ENCODE results near the gene SNX15.

Gene SNX15

DNA sequence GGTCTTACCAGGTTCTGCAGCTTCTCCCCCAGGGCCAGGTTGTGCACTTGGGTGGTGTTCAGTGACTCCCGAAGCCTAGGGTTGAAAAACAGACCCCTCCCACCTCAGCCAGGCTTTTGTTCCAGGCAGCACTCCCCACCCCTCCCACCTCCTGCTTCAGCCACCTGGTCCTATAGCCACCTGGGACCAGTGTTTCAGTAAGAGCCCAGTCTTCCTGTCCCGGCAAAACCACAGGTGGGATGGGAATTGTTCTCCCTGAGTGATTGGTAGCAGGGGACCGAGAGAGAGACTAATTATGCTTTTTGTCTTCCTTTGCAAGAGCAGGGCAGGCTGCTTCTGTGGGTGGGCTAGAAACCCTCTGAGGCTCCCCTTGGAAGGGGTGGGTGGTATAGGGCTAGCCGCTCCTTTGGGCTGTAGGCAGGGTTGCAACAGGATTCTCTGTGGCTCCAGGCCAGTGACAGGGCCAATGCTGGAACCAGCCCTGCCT lies 39.6 kb downstream of the SNX15 start:
- Histone ChIP-seq H3K9me3 (ENCODE audit: control insufficient read depth, insufficient read depth, low read length) (no peaks in the 10 kb centered on the region), H3K9ac (ENCODE audit: low read depth, low read length) (no peak overlapping the region), H3K27ac (ENCODE audit: low read depth, low read length) (peak overlapping the region; percentile 69), H3K4me1 (ENCODE audit: control insufficient read depth, insufficient read depth, low read length) (peaks cover 6% of the 10 kb centered on the region; the same call in 1 of the 2 replicates), H3K36me3 (ENCODE audit: control insufficient read depth, insufficient read depth, low read length) (no peaks in the 10 kb centered on the region), H3K27me3 (ENCODE audit: control insufficient read depth, insufficient read depth, low read length) (no peaks in the 10 kb centered on the region), H3K4me3 (ENCODE audit: low read depth, low read length) (no peak overlapping the region; the same call in 1 of the 2 replicates)

DNA sequence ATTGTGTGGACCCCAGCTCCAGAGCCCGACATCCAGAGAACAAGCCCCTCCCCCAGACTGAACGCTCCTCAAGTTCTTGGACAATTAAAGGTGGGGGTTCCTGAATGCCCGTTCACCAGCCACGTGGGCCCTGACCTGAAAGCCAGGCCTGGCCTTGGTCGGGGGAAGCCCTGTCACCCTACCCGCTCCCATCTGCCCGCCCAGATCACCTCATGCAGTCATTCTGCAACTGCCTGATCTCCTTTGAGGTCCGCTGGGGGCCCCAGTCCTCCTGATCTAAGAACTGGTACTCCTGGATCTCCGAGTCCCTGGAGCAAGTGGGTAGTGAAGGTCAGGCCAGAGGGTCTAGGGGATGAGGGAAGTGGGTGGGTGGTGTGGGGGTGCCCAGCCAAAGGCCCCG lies 40.2 kb downstream of the SNX15 start:
- Histone ChIP-seq H3K36me3 (ENCODE audit: control insufficient read depth, insufficient read depth, low read length) (no peaks in the 10 kb centered on the region), H3K4me1 (ENCODE audit: control insufficient read depth, insufficient read depth, low read length) (peaks cover 6% of the 10 kb centered on the region; the same call in 1 of the 2 replicates), H3K9ac (ENCODE audit: low read depth, low read length) (no peak overlapping the region), H3K27ac (ENCODE audit: low read depth, low read length) (peak overlapping the region; percentile 69), H3K4me3 (ENCODE audit: low read depth, low read length) (no peak overlapping the region), H3K9me3 (ENCODE audit: control insufficient read depth, insufficient read depth, low read length) (no peaks in the 10 kb centered on the region), H3K27me3 (ENCODE audit: control insufficient read depth, insufficient read depth, low read length) (no peaks in the 10 kb centered on the region)

- Histone ChIP-seq H3K9ac (ENCODE audit: low read depth, low read length) (no peak overlapping the region), H3K36me3 (ENCODE audit: control insufficient read depth, insufficient read depth, low read length) (no peaks in the 10 kb centered on the region), H3K27ac (ENCODE audit: low read depth, low read length) (no peak overlapping the region), H3K4me1 (ENCODE audit: control insufficient read depth, insufficient read depth, low read length) (peaks cover 6% of the 10 kb centered on the region; the same call in 1 of the 2 replicates), H3K4me3 (ENCODE audit: low read depth, low read length) (no peak overlapping the region), H3K27me3 (ENCODE audit: control insufficient read depth, insufficient read depth, low read length) (no peaks in the 10 kb centered on the region), H3K9me3 (ENCODE audit: control insufficient read depth, insufficient read depth, low read length) (no peaks in the 10 kb centered on the region)
These were observed 42.0 kb downstream of the SNX15 start for GRCh38 chr11:65069217-65069616.

- no peak overlapping the region for H3K9ac ChIP-seq (ENCODE audit: low read depth, low read length)
- H3K27me3 ChIP-seq (ENCODE audit: control insufficient read depth, insufficient read depth, low read length): no peaks in the 10 kb centered on the region
- H3K27ac ChIP-seq (ENCODE audit: low read depth, low read length): no peak overlapping the region
- H3K4me3 ChIP-seq (ENCODE audit: low read depth, low read length): no peak overlapping the region
- H3K9me3 ChIP-seq (ENCODE audit: control insufficient read depth, insufficient read depth, low read length): no peaks in the 10 kb centered on the region
- H3K4me1 ChIP-seq (ENCODE audit: control insufficient read depth, insufficient read depth, low read length): no peaks in the 10 kb centered on the region; the same call in 1 of the 2 replicates
- H3K36me3 ChIP-seq (ENCODE audit: control insufficient read depth, insufficient read depth, low read length): peaks cover 14% of the 10 kb centered on the region
These were observed 44.8 kb downstream of the SNX15 start for GRCh38 chr11:65071907-65072630.

GRCh38 chr11:65072631-65072966 lies 45.4 kb downstream of the SNX15 start:
- Histone ChIP-seq H3K27me3 (ENCODE audit: control insufficient read depth, insufficient read depth, low read length) (no peaks in the 10 kb centered on the region), H3K4me1 (ENCODE audit: control insufficient read depth, insufficient read depth, low read length) (no peaks in the 10 kb centered on the region; the same call in 1 of the 2 replicates), H3K9me3 (ENCODE audit: control insufficient read depth, insufficient read depth, low read length) (no peaks in the 10 kb centered on the region), H3K36me3 (ENCODE audit: control insufficient read depth, insufficient read depth, low read length) (peaks cover 19% of the 10 kb centered on the region), H3K27ac (ENCODE audit: low read depth, low read length) (no peak overlapping the region), H3K9ac (ENCODE audit: low read depth, low read length) (no peak overlapping the region), H3K4me3 (ENCODE audit: low read depth, low read length) (no peak overlapping the region)

DNA sequence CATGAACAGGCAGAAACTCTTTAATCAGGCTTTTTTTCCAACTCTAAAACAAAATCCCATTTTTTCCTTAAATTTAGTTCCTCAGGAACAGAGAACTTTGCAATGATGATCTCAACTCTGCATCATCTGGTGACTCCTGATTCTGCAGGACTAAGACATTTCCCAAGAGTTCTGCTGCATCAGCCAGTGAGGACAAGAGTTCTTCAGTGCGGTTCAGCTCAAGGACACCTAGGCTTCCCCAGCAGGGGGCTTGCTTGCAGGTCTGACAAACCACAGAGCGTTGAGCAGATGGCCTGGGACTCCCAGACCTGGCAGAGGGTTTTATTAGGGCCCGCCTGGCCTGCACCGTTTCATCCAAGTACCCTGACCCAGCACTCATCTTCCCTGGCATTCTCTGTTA lies 50.2 kb downstream of the SNX15 start:
- Histone ChIP-seq H3K9ac (ENCODE audit: low read depth, low read length) (no peak overlapping the region), H3K27ac (ENCODE audit: low read depth, low read length) (no peak overlapping the region), H3K36me3 (ENCODE audit: control insufficient read depth, insufficient read depth, low read length) (peaks cover 57% of the 10 kb centered on the region), H3K27me3 (ENCODE audit: control insufficient read depth, insufficient read depth, low read length) (no peaks in the 10 kb centered on the region), H3K9me3 (ENCODE audit: control insufficient read depth, insufficient read depth, low read length) (no peaks in the 10 kb centered on the region), H3K4me3 (ENCODE audit: low read depth, low read length) (no peak overlapping the region), H3K4me1 (ENCODE audit: control insufficient read depth, insufficient read depth, low read length) (no peaks in the 10 kb centered on the region)

DNA sequence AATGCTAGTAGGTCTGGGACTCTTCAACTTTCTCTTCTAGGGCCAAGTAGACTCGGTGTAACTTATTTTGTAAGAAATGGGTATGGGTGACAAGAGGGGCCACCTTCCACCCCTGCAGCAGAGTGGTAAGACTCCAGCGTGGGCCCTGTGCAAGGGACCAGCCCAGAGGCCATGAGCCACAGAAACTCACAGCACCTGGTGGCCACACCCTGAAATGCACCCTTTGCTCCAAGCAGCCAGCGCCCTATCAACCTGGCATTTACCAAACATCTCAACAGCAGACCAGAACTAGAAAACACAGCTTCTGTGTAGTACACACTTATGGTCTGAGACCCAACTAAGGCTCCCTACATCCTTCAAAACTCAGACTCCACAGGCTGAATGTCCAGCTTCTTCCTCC lies 50.9 kb downstream of the SNX15 start:
- Histone ChIP-seq H3K27ac (ENCODE audit: low read depth, low read length) (no peak overlapping the region), H3K9me3 (ENCODE audit: control insufficient read depth, insufficient read depth, low read length) (no peaks in the 10 kb centered on the region), H3K36me3 (ENCODE audit: control insufficient read depth, insufficient read depth, low read length) (peaks cover 57% of the 10 kb centered on the region), H3K9ac (ENCODE audit: low read depth, low read length) (no peak overlapping the region), H3K4me3 (ENCODE audit: low read depth, low read length) (no peak overlapping the region), H3K4me1 (ENCODE audit: control insufficient read depth, insufficient read depth, low read length) (peaks cover 5% of the 10 kb centered on the region), H3K27me3 (ENCODE audit: control insufficient read depth, insufficient read depth, low read length) (no peaks in the 10 kb centered on the region)

DNA sequence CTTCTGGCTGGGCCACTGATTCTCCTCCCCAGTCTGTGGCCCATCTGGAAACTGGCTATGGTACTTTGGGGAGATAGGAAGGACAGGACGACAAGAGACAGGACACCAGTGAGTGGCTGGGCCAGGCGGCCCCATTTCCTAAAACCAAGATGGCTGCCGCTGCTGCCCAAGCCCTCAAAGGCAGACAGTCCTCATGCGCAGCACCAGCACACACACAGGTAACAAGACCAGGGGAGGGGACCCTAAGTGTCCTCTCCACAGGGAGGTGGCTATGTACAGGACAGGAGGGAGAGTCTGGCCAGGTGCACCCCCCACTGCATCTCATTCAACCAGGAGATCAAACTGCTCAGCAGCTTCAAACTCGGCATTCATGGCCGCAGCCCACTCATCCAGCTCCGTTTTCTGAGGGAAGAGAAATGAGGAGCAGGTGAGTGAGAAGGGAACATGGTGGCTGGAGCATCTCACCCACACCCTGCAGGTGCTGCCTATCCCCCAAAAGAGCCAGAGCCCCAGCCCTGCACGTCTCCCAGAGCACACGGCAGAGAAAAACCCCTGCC lies 51.6 kb downstream of the SNX15 start:
- H3K27me3 ChIP-seq (ENCODE audit: control insufficient read depth, insufficient read depth, low read length): no peaks in the 10 kb centered on the region
- no peaks in the 10 kb centered on the region for H3K9me3 ChIP-seq (ENCODE audit: control insufficient read depth, insufficient read depth, low read length)
- H3K4me3 ChIP-seq (ENCODE audit: low read depth, low read length): no peak overlapping the region
- peaks cover 6% of the 10 kb centered on the region for H3K4me1 ChIP-seq (ENCODE audit: control insufficient read depth, insufficient read depth, low read length)
- peaks cover 57% of the 10 kb centered on the region for H3K36me3 ChIP-seq (ENCODE audit: control insufficient read depth, insufficient read depth, low read length)
- H3K27ac ChIP-seq (ENCODE audit: low read depth, low read length): no peak overlapping the region
- H3K9ac ChIP-seq (ENCODE audit: low read depth, low read length): no peak overlapping the region

- no peaks in the 10 kb centered on the region for H3K27me3 ChIP-seq (ENCODE audit: control insufficient read depth, insufficient read depth, low read length)
- peaks cover 6% of the 10 kb centered on the region for H3K4me1 ChIP-seq (ENCODE audit: control insufficient read depth, insufficient read depth, low read length)
- H3K9me3 ChIP-seq (ENCODE audit: control insufficient read depth, insufficient read depth, low read length): no peaks in the 10 kb centered on the region
- H3K9ac ChIP-seq (ENCODE audit: low read depth, low read length): peak overlapping the region; percentile 95
- H3K27ac ChIP-seq (ENCODE audit: low read depth, low read length): peak overlapping the region; percentile 97
- peaks cover 48% of the 10 kb centered on the region for H3K36me3 ChIP-seq (ENCODE audit: control insufficient read depth, insufficient read depth, low read length)
- H3K4me3 ChIP-seq (ENCODE audit: low read depth, low read length): peak overlapping the region; percentile 99
These were observed 56.0 kb downstream of the SNX15 start for GRCh38 chr11:65083134-65083833.

DNA sequence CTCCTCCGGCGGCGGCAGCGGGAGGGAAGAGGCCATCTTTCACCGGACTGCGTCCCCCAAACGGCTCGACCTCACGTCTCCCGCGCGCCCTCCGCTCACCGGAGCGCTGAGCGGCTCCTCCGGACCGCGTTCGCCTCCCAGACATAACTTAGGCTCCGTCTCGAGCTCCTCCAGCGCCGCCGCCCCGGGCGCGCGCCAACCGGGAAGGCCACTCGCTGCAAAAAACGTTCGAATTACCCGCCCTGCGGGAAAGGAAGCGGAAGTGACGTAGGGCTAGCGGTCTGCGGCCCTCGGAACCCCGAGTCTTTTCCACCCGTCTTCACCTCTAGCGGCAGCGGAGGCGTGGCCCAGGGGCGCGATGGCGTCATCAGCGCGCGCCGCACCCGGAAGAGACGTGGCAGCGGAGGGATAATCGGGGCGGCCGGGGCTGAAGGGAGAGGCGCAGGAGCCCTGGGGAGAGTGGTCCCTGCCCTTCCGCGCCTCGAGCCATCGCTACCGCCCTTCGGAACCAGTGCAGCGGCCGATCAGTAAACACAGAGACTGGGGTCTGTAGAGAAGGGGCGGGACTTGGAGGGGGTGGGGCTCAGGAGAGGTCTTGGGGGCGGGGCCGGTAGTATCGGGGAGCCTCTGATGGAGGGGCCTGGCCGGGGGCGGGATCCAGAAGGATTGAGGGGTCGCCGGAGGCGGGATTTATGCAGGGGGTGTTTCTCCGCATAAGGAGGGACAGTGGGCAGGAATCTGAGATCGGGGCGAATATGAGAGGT lies 56.8 kb downstream of the SNX15 start, which contains the start of the genes CDCA5 and ZFPL1:
Gene CDCA5 (minus strand): TSS at position 207 of the 764 bp plus-strand sequence. CDS start 62 bp downstream, at position 145.
Gene ZFPL1 (plus strand): TSS at position 389 of the 764 bp plus-strand sequence. CDS start 477 bp downstream, outside the sequence.
- H3K27ac ChIP-seq (ENCODE audit: low read depth, low read length): peak within 1 kb of the TSS; percentile 97
- peaks cover 6% of the 10 kb centered on the region for H3K4me1 ChIP-seq (ENCODE audit: control insufficient read depth, insufficient read depth, low read length)
- peak within 1 kb of the TSS; percentile 99 for H3K4me3 ChIP-seq (ENCODE audit: low read depth, low read length)
- H3K9ac ChIP-seq (ENCODE audit: low read depth, low read length): peak within 1 kb of the TSS; percentile 95
- H3K27me3 ChIP-seq (ENCODE audit: control insufficient read depth, insufficient read depth, low read length): no peaks in the 10 kb centered on the region
- no peaks in the 10 kb centered on the region for H3K9me3 ChIP-seq (ENCODE audit: control insufficient read depth, insufficient read depth, low read length)
- peaks cover 48% of the 10 kb centered on the region for H3K36me3 ChIP-seq (ENCODE audit: control insufficient read depth, insufficient read depth, low read length)
